KMS-11 (cell line): ENCODE measurements around the gene KRT77.
"Not testable (repeated sequence)": the region's sequence is repeated elsewhere in the genome, so short reads cannot be mapped to it uniquely, and the experiment has no call there.

Experiments used
- H2AFZ ChIP-seq: fragments of 200-600 bp; sonication (generic); 2 replicates; pipeline ENCODE4 v1.6.1; 2016; ENCODE audit warnings: antibody characterized with exemption, mixed run types, low read depth
- H3K27ac ChIP-seq: fragments of 200-600 bp; sonication (generic); 2 replicates; pipeline ENCODE4 v1.6.1; 2016; ENCODE audit warnings: mild to moderate bottlenecking, mixed run types
- H3K27me3 ChIP-seq: fragments of 200-600 bp; sonication (generic); 2 replicates; pipeline ENCODE4 v1.6.1; 2017; ENCODE audit warnings: mild to moderate bottlenecking, low read depth, mixed run types, moderate library complexity; ENCODE audit not compliant: insufficient read depth
- H3K36me3 ChIP-seq: fragments of 200-600 bp; sonication (generic); 2 replicates; pipeline ENCODE4 v1.6.1; 2017; ENCODE audit warnings: mild to moderate bottlenecking, mixed run types; ENCODE audit not compliant: insufficient read depth
- H3K4me1 ChIP-seq: fragments of 200-600 bp; sonication (generic); 2 replicates; pipeline ENCODE4 v1.6.1; 2016; ENCODE audit warnings: mild to moderate bottlenecking, low read depth, mixed run types; ENCODE audit not compliant: poor library complexity, severe bottlenecking
- H3K4me2 ChIP-seq: fragments of 200-600 bp; sonication (generic); 2 replicates; pipeline ENCODE4 v1.7.0; 2016; ENCODE audit warnings: mild to moderate bottlenecking, mixed run types
- H3K4me3 ChIP-seq: fragments of 200-600 bp; sonication (generic); IDR thresholded peaks from 2 replicates; pipeline ENCODE4 v1.6.1; 2017; ENCODE audit warnings: low read depth, low read length, mixed read lengths; ENCODE audit not compliant: insufficient read depth
- H3K79me2 ChIP-seq: fragments of 200-600 bp; sonication (generic); 2 replicates; pipeline ENCODE4 v1.6.1; 2016; ENCODE audit warnings: low read depth, mixed run types; ENCODE audit not compliant: insufficient read depth
- H3K9ac ChIP-seq: fragments of 200-600 bp; sonication (generic); 2 replicates; pipeline ENCODE4 v1.6.1; 2016; ENCODE audit warnings: mild to moderate bottlenecking, mixed run types
- H4K20me1 ChIP-seq: fragments of 200-600 bp; sonication (generic); 2 replicates; pipeline ENCODE4 v1.6.1; 2016; ENCODE audit warnings: mild to moderate bottlenecking, mixed run types; ENCODE audit not compliant: insufficient read depth
- CTCF ChIP-seq: fragments of 200-600 bp; sonication (generic); conservative IDR thresholded peaks from 2 replicates; pipeline ENCODE4 v1.6.1; 2017; ENCODE audit warnings: low read depth, mild to moderate bottlenecking, antibody characterized with exemption, low read length, moderate library complexity, mixed read lengths

Gene KRT77

GRCh38 chr12:52670961-52671360 lies 32.4 kb downstream of the KRT77 start:
- H3K36me3 ChIP-seq, result no peaks in the 10 kb centered on the region
- no peaks in the 10 kb centered on the region for H3K4me1 ChIP-seq
- H3K79me2 ChIP-seq, result no peaks in the 10 kb centered on the region
- H3K4me3 ChIP-seq, result no peak overlapping the region
- peaks cover 28% of the 10 kb centered on the region; the same call in 1 of the 2 replicates for H3K27me3 ChIP-seq
- no peak overlapping the region for H3K27ac ChIP-seq
- no peak for TF ChIP-seq CTCF
- H3K4me2 ChIP-seq, result no peak overlapping the region
- no peak overlapping the region for H3K9ac ChIP-seq
- no peaks in the 10 kb centered on the region for H4K20me1 ChIP-seq
- no peak overlapping the region for H2AFZ ChIP-seq

DNA sequence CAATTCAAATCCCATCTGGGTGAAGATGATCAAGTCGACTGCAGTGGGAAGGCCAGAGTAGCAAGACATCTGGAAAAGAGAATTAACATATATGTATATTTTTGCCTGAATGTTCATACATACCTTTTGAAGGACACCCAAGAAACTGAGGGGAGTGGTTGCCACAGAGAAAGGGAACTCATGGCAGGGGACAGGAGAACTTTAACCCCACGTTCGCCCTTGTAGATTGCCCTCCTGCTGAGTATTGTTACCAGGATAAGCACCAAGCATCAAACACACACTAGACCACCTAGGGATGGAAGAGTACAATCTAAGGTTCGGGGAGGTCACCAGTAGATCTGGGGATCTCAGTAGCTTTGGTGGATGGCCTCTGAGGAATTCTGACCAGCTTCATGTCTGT lies 32.8 kb downstream of the KRT77 start:
- Histone ChIP-seq H3K27ac (no peak overlapping the region), H4K20me1 (no peaks in the 10 kb centered on the region), H3K79me2 (no peaks in the 10 kb centered on the region), H2AFZ (no peak overlapping the region), H3K4me1 (no peaks in the 10 kb centered on the region), H3K9ac (no peak overlapping the region), H3K4me2 (no peak overlapping the region), H3K27me3 (peaks cover 33% of the 10 kb centered on the region; the same call in 1 of the 2 replicates), H3K4me3 (no peak overlapping the region), H3K36me3 (no peaks in the 10 kb centered on the region)
- TF ChIP-seq CTCF, result no peak

DNA sequence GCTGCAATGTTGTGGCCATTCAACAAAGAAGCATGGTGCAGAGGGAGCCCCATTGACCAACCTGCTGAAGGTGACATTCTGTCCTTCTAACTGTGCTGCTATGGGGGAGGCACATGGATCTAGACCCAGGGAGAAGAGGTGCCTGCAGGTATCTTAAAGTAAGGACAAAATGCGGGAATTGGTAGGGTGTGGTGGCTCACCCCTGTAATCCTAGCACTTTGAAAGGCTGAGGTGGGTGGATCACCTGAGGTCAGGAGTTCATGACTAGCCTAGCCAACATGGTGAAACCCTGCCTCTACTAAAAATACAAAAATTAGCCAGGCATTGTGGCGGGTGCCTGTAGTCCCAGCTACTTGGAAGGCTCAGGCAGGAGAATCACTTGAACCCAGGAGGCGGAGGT lies 33.4 kb downstream of the KRT77 start:
- H3K4me1 ChIP-seq, H3K79me2 ChIP-seq, H2AFZ ChIP-seq, H3K4me3 ChIP-seq, H3K36me3 ChIP-seq, H3K9ac ChIP-seq, H3K4me2 ChIP-seq, H4K20me1 ChIP-seq, H3K27ac ChIP-seq: not testable (repeated sequence)
- peaks cover 36% of the 10 kb centered on the region; the same call in 1 of the 2 replicates for H3K27me3 ChIP-seq

DNA sequence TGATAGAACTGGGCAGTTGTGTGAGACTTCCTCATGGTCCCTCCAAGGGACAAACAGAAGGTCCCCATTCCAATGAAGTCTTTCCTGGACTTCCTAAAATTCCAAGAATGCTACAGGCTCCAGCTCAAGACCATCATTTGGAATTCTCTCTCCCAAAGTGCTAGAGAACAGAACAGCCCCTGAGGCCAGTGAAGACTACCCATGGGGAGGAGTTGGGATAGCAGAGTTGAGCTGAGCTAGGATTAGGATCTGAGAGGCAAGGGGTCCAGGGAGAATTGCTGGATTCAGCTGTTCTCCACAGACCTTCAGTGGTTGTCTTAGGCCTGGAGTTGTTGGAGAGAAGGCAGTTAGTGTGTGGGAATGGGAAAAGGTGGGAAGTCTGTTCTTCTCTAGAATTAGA lies 33.9 kb downstream of the KRT77 start:
- Histone ChIP-seq H3K4me3 (no peak overlapping the region), H3K36me3 (no peaks in the 10 kb centered on the region), H2AFZ (no peak overlapping the region), H3K9ac (no peak overlapping the region), H3K79me2 (no peaks in the 10 kb centered on the region), H4K20me1 (no peaks in the 10 kb centered on the region), H3K4me1 (no peaks in the 10 kb centered on the region), H3K27me3 (peaks cover 32% of the 10 kb centered on the region; the same call in 1 of the 2 replicates), H3K4me2 (no peak overlapping the region), H3K27ac (no peak overlapping the region)
- no peak for TF ChIP-seq CTCF

GRCh38 chr12:52667931-52668330 lies 35.4 kb downstream of the KRT77 start:
- no peak overlapping the region for H3K27ac ChIP-seq
- H2AFZ ChIP-seq, result no peak overlapping the region
- H3K4me3 ChIP-seq, result no peak overlapping the region
- H3K4me1 ChIP-seq, result no peaks in the 10 kb centered on the region
- H3K9ac ChIP-seq, result no peak overlapping the region
- peaks cover 19% of the 10 kb centered on the region; the same call in 1 of the 2 replicates for H3K27me3 ChIP-seq
- no peak for TF ChIP-seq CTCF
- H4K20me1 ChIP-seq, result no peaks in the 10 kb centered on the region
- H3K36me3 ChIP-seq, result no peaks in the 10 kb centered on the region
- no peak overlapping the region for H3K4me2 ChIP-seq
- H3K79me2 ChIP-seq, result no peaks in the 10 kb centered on the region
